SJCRH30 (cell line): ENCODE measurements around the gene NCR3LG1. TPM values are rescaled to one million over a fixed set of nuclear protein-coding genes. Genes with fewer than 3 reads are reported as not detected.

ENCODE experiments used
- DNase-seq, 2 experiments: peaks; one replicate each; pipeline ENCODE4 v3.0.0-alpha.2; 2015 to 2020
- H3K27ac ChIP-seq: fragments of 250-450 bp; sonication (Bioruptor Pico); 2 replicates; pipeline ENCODE4 v1.5.1; 2020; ENCODE audit warnings: mild to moderate bottlenecking, moderate library complexity
- H3K27me3 ChIP-seq: fragments of 250-450 bp; sonication (Bioruptor Pico); 2 replicates; pipeline ENCODE4 v1.5.1; 2020; ENCODE audit warnings: mild to moderate bottlenecking, moderate library complexity
- H3K36me3 ChIP-seq: fragments of 250-450 bp; sonication (Bioruptor Pico); 2 replicates; pipeline ENCODE4 v1.5.1; 2020; ENCODE audit warnings: mild to moderate bottlenecking, moderate library complexity
- H3K4me1 ChIP-seq: fragments of 250-450 bp; sonication (Bioruptor Pico); 2 replicates; pipeline ENCODE4 v1.5.1; 2020; ENCODE audit warnings: mild to moderate bottlenecking, moderate library complexity
- H3K4me3 ChIP-seq: fragments of 250-450 bp; sonication (Bioruptor Pico); 2 replicates; pipeline ENCODE4 v1.5.1; 2020; ENCODE audit warnings: mild to moderate bottlenecking, moderate library complexity
- H3K9me3 ChIP-seq: fragments of 250-450 bp; sonication (Bioruptor Pico); replicated peaks from 2 replicates; pipeline ENCODE4 v1.5.1; 2020; ENCODE audit warnings: mild to moderate bottlenecking, moderate library complexity
- total RNA-seq: library from RNA; depleted of rRNA; stranded (reverse); fragments of >200 nt; shearing (Covaris generic); gene quantifications from 2 replicates; pipeline ENCODE4 v1.2.3, GENCODE V29; 2014

NCR3LG1 gene
- total RNA-seq, 1 experiment from 2014 or later, result 8.1 TPM

GRCh38 chr11:17353821-17354600 lies 2.4 kb downstream of the NCR3LG1 start:
- Histone ChIP-seq H3K36me3 (no peaks in the 10 kb centered on the region), H3K27ac (peak overlapping the region; percentile 61), H3K9me3 (no peaks in the 10 kb centered on the region), H3K4me3 (peak overlapping the region; percentile 71), H3K4me1 (no peaks in the 10 kb centered on the region; the same call in 1 of the 2 replicates), H3K27me3 (no peaks in the 10 kb centered on the region)
- peak in 1 of 2 experiments; percentile 50 for DNase-seq

GRCh38 chr11:17354601-17354991 lies 3.0 kb downstream of the NCR3LG1 start:
- peak overlapping the region; percentile 71 for H3K4me3 ChIP-seq
- H3K27ac ChIP-seq, result no peak overlapping the region
- no peaks in the 10 kb centered on the region for H3K36me3 ChIP-seq
- no peaks in the 10 kb centered on the region for H3K27me3 ChIP-seq
- DNase-seq, result peak; percentile 79 to 91
- no peaks in the 10 kb centered on the region for H3K9me3 ChIP-seq
- H3K4me1 ChIP-seq, result no peaks in the 10 kb centered on the region; the same call in 1 of the 2 replicates

GRCh38 chr11:17366495-17366894 lies 14.9 kb downstream of the NCR3LG1 start:
- DNase-seq, result no peak
- no peaks in the 10 kb centered on the region for H3K27me3 ChIP-seq
- H3K9me3 ChIP-seq, result peaks cover 22% of the 10 kb centered on the region

GRCh38 chr11:17368551-17368950 lies 17.0 kb downstream of the NCR3LG1 start:
- Histone ChIP-seq H3K27me3 (no peaks in the 10 kb centered on the region), H3K4me3 (no peak overlapping the region), H3K4me1 (no peaks in the 10 kb centered on the region), H3K27ac (no peak overlapping the region), H3K9me3 (peaks cover 34% of the 10 kb centered on the region), H3K36me3 (peaks cover 32% of the 10 kb centered on the region)
- DNase-seq, result no peak

More at GRCh38 chr11:17366495-17366894, 14.9 kb downstream of the NCR3LG1 start:
- Histone ChIP-seq H3K27ac (no peak overlapping the region), H3K4me3 (no peak overlapping the region), H3K4me1 (no peaks in the 10 kb centered on the region), H3K36me3 (peaks cover 27% of the 10 kb centered on the region)

- Histone ChIP-seq H3K9me3 (peaks cover 34% of the 10 kb centered on the region), H3K27me3 (no peaks in the 10 kb centered on the region), H3K27ac (no peak overlapping the region), H3K4me1 (no peaks in the 10 kb centered on the region), H3K36me3 (peaks cover 32% of the 10 kb centered on the region), H3K4me3 (no peak overlapping the region)
- no peak for DNase-seq
These were observed 17.5 kb downstream of the NCR3LG1 start for GRCh38 chr11:17369094-17369493.

- peaks cover 32% of the 10 kb centered on the region for H3K36me3 ChIP-seq
- no peaks in the 10 kb centered on the region for H3K27me3 ChIP-seq
- H3K27ac ChIP-seq, result no peak overlapping the region
- no peak overlapping the region for H3K4me3 ChIP-seq
- no peaks in the 10 kb centered on the region for H3K4me1 ChIP-seq
- no peak for DNase-seq
- peaks cover 34% of the 10 kb centered on the region for H3K9me3 ChIP-seq
These were observed 18.2 kb downstream of the NCR3LG1 start for GRCh38 chr11:17369684-17370243.

- Histone ChIP-seq H3K4me3 (no peak overlapping the region), H3K36me3 (peaks cover 32% of the 10 kb centered on the region), H3K27me3 (no peaks in the 10 kb centered on the region), H3K27ac (no peak overlapping the region), H3K9me3 (peaks cover 34% of the 10 kb centered on the region), H3K4me1 (no peaks in the 10 kb centered on the region)
- DNase-seq, result peak; percentile 37 to 49
These were observed 20.0 kb downstream of the NCR3LG1 start for GRCh38 chr11:17371614-17372013.

GRCh38 chr11:17375547-17375946 lies 23.9 kb downstream of the NCR3LG1 start:
- no peaks in the 10 kb centered on the region for H3K4me1 ChIP-seq
- peaks cover 22% of the 10 kb centered on the region; the same call in 1 of the 2 replicates for H3K9me3 ChIP-seq
- no peak for DNase-seq
- H3K4me3 ChIP-seq, result no peak overlapping the region
- no peaks in the 10 kb centered on the region for H3K27me3 ChIP-seq
- H3K36me3 ChIP-seq, result peaks cover 10% of the 10 kb centered on the region
- H3K27ac ChIP-seq, result no peak overlapping the region

- Histone ChIP-seq H3K27ac (no peak overlapping the region), H3K4me3 (no peak overlapping the region), H3K36me3 (peaks cover 4% of the 10 kb centered on the region), H3K4me1 (no peaks in the 10 kb centered on the region), H3K27me3 (no peaks in the 10 kb centered on the region), H3K9me3 (peaks cover 12% of the 10 kb centered on the region; the same call in 1 of the 2 replicates)
- no peak for DNase-seq
These were observed 24.9 kb downstream of the NCR3LG1 start for GRCh38 chr11:17376493-17376892.

- no peak for DNase-seq
- Histone ChIP-seq H3K27ac (no peak overlapping the region), H3K27me3 (no peaks in the 10 kb centered on the region), H3K36me3 (no peaks in the 10 kb centered on the region), H3K9me3 (no peaks in the 10 kb centered on the region), H3K4me1 (no peaks in the 10 kb centered on the region), H3K4me3 (no peak overlapping the region)
These were observed 27.1 kb downstream of the NCR3LG1 start for GRCh38 chr11:17378655-17379054.

GRCh38 chr11:17379383-17380180 lies 28.0 kb downstream of the NCR3LG1 start:
- H3K9me3 ChIP-seq, result no peaks in the 10 kb centered on the region
- no peak for DNase-seq
- no peaks in the 10 kb centered on the region for H3K4me1 ChIP-seq

GRCh38 chr11:17381156-17381555 lies 29.6 kb downstream of the NCR3LG1 start:
- Histone ChIP-seq H3K4me3 (no peak overlapping the region), H3K4me1 (no peaks in the 10 kb centered on the region), H3K9me3 (no peaks in the 10 kb centered on the region), H3K27me3 (no peaks in the 10 kb centered on the region), H3K27ac (no peak overlapping the region), H3K36me3 (no peaks in the 10 kb centered on the region)
- DNase-seq, result no peak

More at GRCh38 chr11:17379383-17380180, 28.0 kb downstream of the NCR3LG1 start:
- Histone ChIP-seq H3K4me3 (no peak overlapping the region), H3K27me3 (no peaks in the 10 kb centered on the region), H3K36me3 (no peaks in the 10 kb centered on the region), H3K27ac (no peak overlapping the region)

GRCh38 chr11:17382046-17382728 lies 30.6 kb downstream of the NCR3LG1 start:
- Histone ChIP-seq H3K9me3 (no peaks in the 10 kb centered on the region), H3K27ac (no peak overlapping the region), H3K4me1 (no peaks in the 10 kb centered on the region), H3K36me3 (no peaks in the 10 kb centered on the region), H3K4me3 (no peak overlapping the region), H3K27me3 (no peaks in the 10 kb centered on the region)
- DNase-seq, result no peak

- DNase-seq, result no peak
- H3K9me3 ChIP-seq, result no peaks in the 10 kb centered on the region
- H3K27ac ChIP-seq, result no peak overlapping the region
- no peak overlapping the region for H3K4me3 ChIP-seq
- no peaks in the 10 kb centered on the region for H3K27me3 ChIP-seq
- no peaks in the 10 kb centered on the region for H3K36me3 ChIP-seq
- no peaks in the 10 kb centered on the region for H3K4me1 ChIP-seq
These were observed 31.9 kb downstream of the NCR3LG1 start for GRCh38 chr11:17383461-17383860.
